Caco-2 (cell line): ENCODE measurements around the gene CROCC. TPM values are rescaled to one million over a fixed set of nuclear protein-coding genes. Genes with fewer than 3 reads are reported as not detected.

ENCODE experiments used
- BruUV-seq: library from RNA; stranded (reverse); fragments of 400-500 nt; replicated peaks from 2 replicates; lab custom pipeline; 2021; lab: Mats Ljungman, UMichigan
- CTCF ChIA-PET: fragments of 300-600 bp; sonication (Branson Sonifier 250); formaldehyde crosslinking; loops from one replicate; lab custom pipeline; 2022; ENCODE audit warnings: antibody characterized with exemption; lab: Charles Lee
- POLR2A ChIA-PET: fragments of 300-600 bp; sonication (Branson Sonifier 250); formaldehyde crosslinking; loops from one replicate; lab custom pipeline; 2022; ENCODE audit warnings: antibody characterized with exemption; lab: Charles Lee
- DNase-seq, 2 experiments: peaks; one replicate each; pipeline versions ENCODE4 v3.0.0 to v3.0.0-alpha.2; 2020 to 2022
- H3K27me3 ChIP-seq: replicated peaks from 2 replicates; pipeline ENCODE4 v1.6.0; 2011; ENCODE audit warnings: low read length; ENCODE audit not compliant: control insufficient read depth, insufficient read depth
- H3K36me3 ChIP-seq: 2 replicates; pipeline ENCODE4 v1.5.1; 2011; ENCODE audit warnings: low read length; ENCODE audit not compliant: control insufficient read depth, insufficient read depth
- H3K4me1 ChIP-seq: fragments of 250-450 bp; sonication (Bioruptor Pico); 2 replicates; pipeline ENCODE4 v1.5.1; 2020; ENCODE audit warnings: mild to moderate bottlenecking
- H3K4me3 ChIP-seq: 2 replicates; pipeline ENCODE4 v1.5.1; 2011; ENCODE audit warnings: low read depth, mild to moderate bottlenecking, control low read depth, low read length
- H3K9me3 ChIP-seq: fragments of 250-450 bp; sonication (Bioruptor Pico); 2 replicates; pipeline ENCODE4 v1.5.1; 2020; ENCODE audit warnings: mild to moderate bottlenecking, moderate library complexity
- H3K27ac Mint-ChIP-seq: one replicate; pipeline ENCODE4 v1.8.0; 2022; ENCODE audit warnings: mixed read lengths; ENCODE audit not compliant: unreplicated experiment
- H3K27me3 Mint-ChIP-seq: one replicate; pipeline ENCODE4 v1.8.0; 2022; ENCODE audit warnings: mixed read lengths; ENCODE audit not compliant: insufficient read depth, unreplicated experiment
- H3K36me3 Mint-ChIP-seq: one replicate; pipeline ENCODE4 v1.8.0; 2022; ENCODE audit warnings: mild to moderate bottlenecking, mixed read lengths; ENCODE audit not compliant: insufficient read depth, unreplicated experiment
- H3K4me1 Mint-ChIP-seq: one replicate; pipeline ENCODE4 v1.8.0; 2022; ENCODE audit warnings: low read depth, mixed read lengths; ENCODE audit not compliant: unreplicated experiment
- H3K4me3 Mint-ChIP-seq: one replicate; pipeline ENCODE4 v1.8.0; 2022; ENCODE audit warnings: mild to moderate bottlenecking, moderate library complexity, mixed read lengths; ENCODE audit not compliant: unreplicated experiment
- H3K9me3 Mint-ChIP-seq: one replicate; pipeline ENCODE4 v1.8.0; 2022; ENCODE audit warnings: mixed read lengths; ENCODE audit not compliant: unreplicated experiment
- intact Hi-C: fragments of 100-400 bp; cut with micrococcal nuclease; formaldehyde crosslinking; loops from one replicate; pipeline ENCODE4 v1.10.0; 2022; ENCODE audit not compliant: unreplicated experiment
- total RNA-seq: library from RNA; stranded (reverse); gene quantifications from 2 replicates; pipeline ENCODE4 v1.2.3, GENCODE V29; 2022
- TF ChIP-seq, protein P1 (sequence below), 2 experiments: fragments of 200-600 bp in 1 of 2; IDR thresholded peaks; 1 replicate in 1 of 2; 2 replicates in 1 of 2; pipeline versions ENCODE4 v1.5.1 to v1.8.0; 2011 to 2022; ENCODE audit warnings: antibody characterized with exemption in 1 of 2, control low read depth in 1 of 2, inconsistent platforms in 1 of 2, low read depth in 1 of 2, low read length in 1 of 2, mild to moderate bottlenecking in 1 of 2, moderate library complexity in 1 of 2; ENCODE audit not compliant: insufficient read depth in 1 of 2, severe bottlenecking in 1 of 2, unreplicated experiment in 1 of 2

The CROCC gene
- total RNA-seq, 1 experiment from 2014 or later, result 7.6 TPM

- TF ChIP-seq, protein P1, sequence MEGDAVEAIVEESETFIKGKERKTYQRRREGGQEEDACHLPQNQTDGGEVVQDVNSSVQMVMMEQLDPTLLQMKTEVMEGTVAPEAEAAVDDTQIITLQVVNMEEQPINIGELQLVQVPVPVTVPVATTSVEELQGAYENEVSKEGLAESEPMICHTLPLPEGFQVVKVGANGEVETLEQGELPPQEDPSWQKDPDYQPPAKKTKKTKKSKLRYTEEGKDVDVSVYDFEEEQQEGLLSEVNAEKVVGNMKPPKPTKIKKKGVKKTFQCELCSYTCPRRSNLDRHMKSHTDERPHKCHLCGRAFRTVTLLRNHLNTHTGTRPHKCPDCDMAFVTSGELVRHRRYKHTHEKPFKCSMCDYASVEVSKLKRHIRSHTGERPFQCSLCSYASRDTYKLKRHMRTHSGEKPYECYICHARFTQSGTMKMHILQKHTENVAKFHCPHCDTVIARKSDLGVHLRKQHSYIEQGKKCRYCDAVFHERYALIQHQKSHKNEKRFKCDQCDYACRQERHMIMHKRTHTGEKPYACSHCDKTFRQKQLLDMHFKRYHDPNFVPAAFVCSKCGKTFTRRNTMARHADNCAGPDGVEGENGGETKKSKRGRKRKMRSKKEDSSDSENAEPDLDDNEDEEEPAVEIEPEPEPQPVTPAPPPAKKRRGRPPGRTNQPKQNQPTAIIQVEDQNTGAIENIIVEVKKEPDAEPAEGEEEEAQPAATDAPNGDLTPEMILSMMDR (IDR thresholded peaks at IDR 0.05; ENCODE audit: insufficient read depth in 1 of 2, low read depth in 1 of 2, low read length in 1 of 2, severe bottlenecking in 1 of 2, unreplicated experiment in 1 of 2), result no peak
- Mint-ChIP-seq H3K4me1 (no peaks in the 10 kb centered on the region), H3K9me3 (no peaks in the 10 kb centered on the region), H3K36me3 (no peaks in the 10 kb centered on the region), H3K4me3 (no peak overlapping the region), H3K27ac (no peak overlapping the region), H3K27me3 (no peaks in the 10 kb centered on the region)
- H3K36me3 ChIP-seq, result no peaks in the 10 kb centered on the region
- BruUV-seq, result no TSS peak
- H3K4me1 ChIP-seq, result no peaks in the 10 kb centered on the region
- CTCF ChIA-PET, result no interaction called here
- DNase-seq, result no peak
- no peaks in the 10 kb centered on the region for H3K9me3 ChIP-seq
- no peaks in the 10 kb centered on the region for H3K27me3 ChIP-seq
- POLR2A ChIA-PET, result no interaction called here
- intact Hi-C loops, result no loop called here
- H3K4me3 ChIP-seq, result no peak overlapping the region
These were observed 46.2 kb downstream of the CROCC start for GRCh38 chr1:16967962-16968361.

- intact Hi-C loops, result no loop called here
- no TSS peak for BruUV-seq
These were observed 46.6 kb downstream of the CROCC start for GRCh38 chr1:16968372-16968771.

DNA sequence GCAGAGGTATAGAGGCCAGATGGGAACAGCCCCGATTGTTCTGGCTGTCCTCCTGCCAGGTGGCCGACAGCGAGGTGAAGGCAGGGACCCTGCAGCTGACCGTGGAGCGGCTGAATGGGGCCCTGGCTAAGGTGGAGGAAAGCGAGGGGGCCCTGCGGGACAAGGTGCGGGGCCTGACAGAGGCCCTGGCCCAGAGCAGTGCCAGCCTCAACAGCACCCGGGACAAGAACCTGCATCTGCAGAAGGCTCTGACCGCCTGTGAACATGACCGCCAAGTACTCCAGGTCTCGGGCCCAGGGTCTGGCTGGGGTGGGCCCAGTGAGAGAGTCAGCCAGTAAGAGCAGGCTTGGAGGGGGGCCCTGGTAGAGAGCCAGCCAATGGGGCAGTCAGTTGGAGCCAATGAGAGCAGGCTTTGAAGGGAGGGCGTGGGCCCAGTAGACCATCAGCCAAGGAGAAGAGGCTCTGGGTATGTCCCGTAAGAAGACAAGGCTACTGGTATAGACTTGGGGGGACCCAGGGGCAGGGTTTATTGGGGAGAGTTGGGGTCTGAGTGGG, 47.4 kb downstream of the CROCC start:
- Mint-ChIP-seq H3K4me1 (no peaks in the 10 kb centered on the region), H3K27me3 (no peaks in the 10 kb centered on the region), H3K4me3 (no peak overlapping the region), H3K27ac (no peak overlapping the region), H3K9me3 (no peaks in the 10 kb centered on the region), H3K36me3 (no peaks in the 10 kb centered on the region)
- Histone ChIP-seq H3K9me3 (no peaks in the 10 kb centered on the region), H3K36me3 (no peaks in the 10 kb centered on the region), H3K4me3 (no peak overlapping the region), H3K4me1 (no peaks in the 10 kb centered on the region), H3K27me3 (no peaks in the 10 kb centered on the region)
- intact Hi-C loops, result no loop called here
- ChIA-PET POLR2A (no interaction called here), CTCF (no interaction called here)
- TF ChIP-seq, protein P1 (IDR thresholded peaks at IDR 0.05; ENCODE audit: insufficient read depth in 1 of 2, low read depth in 1 of 2, low read length in 1 of 2, severe bottlenecking in 1 of 2, unreplicated experiment in 1 of 2), result no peak
- no TSS peak for BruUV-seq
- no peak for DNase-seq

More at GRCh38 chr1:16968372-16968771, 46.6 kb downstream of the CROCC start:
- DNase-seq, result no peak
- Mint-ChIP-seq H3K27ac (no peak overlapping the region), H3K4me3 (no peak overlapping the region), H3K27me3 (no peaks in the 10 kb centered on the region), H3K36me3 (no peaks in the 10 kb centered on the region), H3K9me3 (no peaks in the 10 kb centered on the region), H3K4me1 (no peaks in the 10 kb centered on the region)
- no peaks in the 10 kb centered on the region for H3K4me1 ChIP-seq
- TF ChIP-seq, protein P1 (IDR thresholded peaks at IDR 0.05; ENCODE audit: insufficient read depth in 1 of 2, low read depth in 1 of 2, low read length in 1 of 2, severe bottlenecking in 1 of 2, unreplicated experiment in 1 of 2), result no peak
- CTCF ChIA-PET, result no interaction called here
- H3K4me3 ChIP-seq, result no peak overlapping the region
- H3K9me3 ChIP-seq, result no peaks in the 10 kb centered on the region
- H3K27me3 ChIP-seq, result no peaks in the 10 kb centered on the region
- no peaks in the 10 kb centered on the region for H3K36me3 ChIP-seq
- POLR2A ChIA-PET, result no interaction called here
